Effector memory CD8-positive, alpha-beta T cell (primary cell): ENCODE data around the gene PHF13.

Source experiments
- ATAC-seq: fragments of 150-1000 bp; cut with Tn5 transposase; replicated peaks from 2 replicates; pipeline ENCODE4 v1.10.0; 2021; ENCODE audit warnings: mild to moderate bottlenecking, moderate library complexity
- DNase-seq, 3 experiments: peaks; one replicate each; pipeline ENCODE4 v3.0.0; 2021
- H3K27ac Mint-ChIP-seq, 2 donors: one replicate each; pipeline ENCODE4 v1.8.0; 2022; ENCODE audit warnings: mild to moderate bottlenecking in 2 of 2, mixed read lengths in 2 of 2, moderate library complexity in 2 of 2
- H3K27me3 Mint-ChIP-seq, 2 donors: one replicate each; pipeline ENCODE4 v1.8.0; 2022; ENCODE audit warnings: mixed read lengths in 2 of 2
- H3K36me3 Mint-ChIP-seq: one replicate; pipeline ENCODE4 v1.8.0; 2022; ENCODE audit warnings: mild to moderate bottlenecking, moderate library complexity, mixed read lengths; ENCODE audit not compliant: insufficient read depth
- H3K4me1 Mint-ChIP-seq, 2 donors: one replicate each; pipeline ENCODE4 v1.8.0; 2022; ENCODE audit warnings: low read depth in 2 of 2, mixed read lengths in 2 of 2
- H3K4me3 Mint-ChIP-seq, 2 donors: one replicate each; pipeline ENCODE4 v1.8.0; 2022; ENCODE audit warnings: mild to moderate bottlenecking in 2 of 2, mixed read lengths in 2 of 2, moderate library complexity in 2 of 2
- H3K9me3 Mint-ChIP-seq, 2 donors: one replicate each; pipeline ENCODE4 v1.8.0; 2022; ENCODE audit warnings: mixed read lengths in 2 of 2
- total RNA-seq, 9 experiments: gene quantifications; one replicate each; lab custom pipeline; 2026; lab: John Stamatoyannopoulos, UW

Gene PHF13
- total RNA-seq, result 8.3 to 24.1 (median 15.1) reads per million in 9 experiments

GRCh38 chr1:6613361-6614018 lies at the start of gene PHF13:
Gene PHF13, plus strand, starts transcription at chr1:6613731. Its CDS starts 336 bp downstream, at chr1:6614067.
- H3K4me1 Mint-ChIP-seq, result peaks cover 13 to 15% of the 10 kb centered on the region in 2 donors
- H3K36me3 Mint-ChIP-seq, result peaks cover 13% of the 10 kb centered on the region
- DNase-seq, result peak; percentile 99
- H3K9me3 Mint-ChIP-seq, result no peaks in the 10 kb centered on the region
- no peaks in the 10 kb centered on the region for H3K27me3 Mint-ChIP-seq
- peak within 1 kb of the TSS; percentile 90 to 93 for H3K4me3 Mint-ChIP-seq
- H3K27ac Mint-ChIP-seq, result peak within 1 kb of the TSS; percentile 81
- peak; percentile 95 for ATAC-seq

- H3K27me3 Mint-ChIP-seq, result peaks cover 6 to 19% of the 10 kb centered on the region in 2 donors
- H3K9me3 Mint-ChIP-seq, result no peaks in the 10 kb centered on the region
- no peaks in the 10 kb centered on the region for H3K36me3 Mint-ChIP-seq
- no peaks in the 10 kb centered on the region for H3K4me1 Mint-ChIP-seq
- no peak overlapping the region for H3K27ac Mint-ChIP-seq
- no peak for ATAC-seq
- no peak for DNase-seq
- no peak overlapping the region for H3K4me3 Mint-ChIP-seq
Observed at GRCh38 chr1:6569033-6569432, 44.5 kb upstream of the PHF13 start.

- H3K27me3 Mint-ChIP-seq, result peaks cover 6 to 25% of the 10 kb centered on the region in 2 donors
- H3K4me3 Mint-ChIP-seq, result no peak overlapping the region
- H3K4me1 Mint-ChIP-seq, result no peaks in the 10 kb centered on the region
- DNase-seq, result no peak
- H3K36me3 Mint-ChIP-seq, result peaks cover 4% of the 10 kb centered on the region
- H3K27ac Mint-ChIP-seq, result no peak overlapping the region
- no peaks in the 10 kb centered on the region for H3K9me3 Mint-ChIP-seq
- no peak for ATAC-seq
Observed at GRCh38 chr1:6570100-6570499, 43.4 kb upstream of the PHF13 start.

GRCh38 chr1:6570987-6571386 lies 42.5 kb upstream of the PHF13 start:
- no peak overlapping the region for H3K4me3 Mint-ChIP-seq
- H3K27ac Mint-ChIP-seq, result no peak overlapping the region
- ATAC-seq (no peak), DNase-seq (no peak)
- H3K27me3 Mint-ChIP-seq, result peaks cover 6 to 25% of the 10 kb centered on the region in 2 donors
- H3K36me3 Mint-ChIP-seq, result peaks cover 4% of the 10 kb centered on the region
- H3K9me3 Mint-ChIP-seq, result no peaks in the 10 kb centered on the region
- no peaks in the 10 kb centered on the region for H3K4me1 Mint-ChIP-seq

GRCh38 chr1:6572653-6573383 lies 40.7 kb upstream of the PHF13 start:
- no peak overlapping the region for H3K4me3 Mint-ChIP-seq
- ATAC-seq (no peak), DNase-seq (no peak)
- H3K36me3 Mint-ChIP-seq, result peaks cover 6% of the 10 kb centered on the region
- H3K27ac Mint-ChIP-seq, result peak overlapping the region in 1 of 2 donors; percentile 7
- no peaks in the 10 kb centered on the region for H3K9me3 Mint-ChIP-seq
- peaks cover 6 to 25% of the 10 kb centered on the region in 2 donors for H3K27me3 Mint-ChIP-seq
- H3K4me1 Mint-ChIP-seq, result no peaks in the 10 kb centered on the region

- DNase-seq (no peak), ATAC-seq (no peak)
- Mint-ChIP-seq H3K36me3 (peaks cover 7% of the 10 kb centered on the region), H3K4me1 (peaks cover 0 to 1% of the 10 kb centered on the region in 2 donors), H3K4me3 (no peak overlapping the region), H3K27me3 (peaks cover 6 to 18% of the 10 kb centered on the region in 2 donors), H3K27ac (peak overlapping the region in 1 of 2 donors; percentile 17), H3K9me3 (no peaks in the 10 kb centered on the region)
Observed at GRCh38 chr1:6574025-6574620, 39.4 kb upstream of the PHF13 start.

- H3K27ac Mint-ChIP-seq, result peak overlapping the region in 1 of 2 donors; percentile 17
- no peaks in the 10 kb centered on the region for H3K9me3 Mint-ChIP-seq
- H3K4me3 Mint-ChIP-seq, result no peak overlapping the region
- peaks cover 6 to 17% of the 10 kb centered on the region in 2 donors for H3K27me3 Mint-ChIP-seq
- H3K4me1 Mint-ChIP-seq, result peaks cover 6% of the 10 kb centered on the region in 2 donors
- DNase-seq (no peak), ATAC-seq (no peak)
- H3K36me3 Mint-ChIP-seq, result peaks cover 13% of the 10 kb centered on the region
Observed at GRCh38 chr1:6574818-6575217, 38.7 kb upstream of the PHF13 start.

GRCh38 chr1:6577831-6578525 lies 35.6 kb upstream of the PHF13 start:
- no peak overlapping the region for H3K4me3 Mint-ChIP-seq
- H3K4me1 Mint-ChIP-seq, result peaks cover 25 to 30% of the 10 kb centered on the region in 2 donors
- DNase-seq (no peak), ATAC-seq (no peak)
- no peaks in the 10 kb centered on the region for H3K9me3 Mint-ChIP-seq
- peaks cover 2 to 9% of the 10 kb centered on the region in 2 donors for H3K27me3 Mint-ChIP-seq
- peaks cover 18% of the 10 kb centered on the region for H3K36me3 Mint-ChIP-seq
- peak overlapping the region in 1 of 2 donors; percentile 96 for H3K27ac Mint-ChIP-seq

- no peak for DNase-seq
- ATAC-seq, result no peak
- H3K9me3 Mint-ChIP-seq, result no peaks in the 10 kb centered on the region
- peaks cover 25 to 30% of the 10 kb centered on the region in 2 donors for H3K4me1 Mint-ChIP-seq
- peak overlapping the region; percentile 95 to 96 for H3K27ac Mint-ChIP-seq
- H3K36me3 Mint-ChIP-seq, result peaks cover 18% of the 10 kb centered on the region
- H3K27me3 Mint-ChIP-seq, result peaks cover 0 to 6% of the 10 kb centered on the region in 2 donors
- H3K4me3 Mint-ChIP-seq, result peak overlapping the region in 1 of 2 donors; percentile 94
Observed at GRCh38 chr1:6578624-6579373, 34.7 kb upstream of the PHF13 start.

- ATAC-seq, result peak; percentile 98
- peak within 1 kb of the TSS; percentile 94 to 96 for H3K4me3 Mint-ChIP-seq
- no peaks in the 10 kb centered on the region for H3K9me3 Mint-ChIP-seq
- peaks cover 29 to 34% of the 10 kb centered on the region in 2 donors for H3K4me1 Mint-ChIP-seq
- peaks cover 0 to 2% of the 10 kb centered on the region in 2 donors for H3K27me3 Mint-ChIP-seq
- peak within 1 kb of the TSS; percentile 95 to 96 for H3K27ac Mint-ChIP-seq
- peaks cover 19% of the 10 kb centered on the region for H3K36me3 Mint-ChIP-seq
- peak; percentile 93 to 96 (median 95) for DNase-seq
Observed at GRCh38 chr1:6579374-6580118, 34.0 kb upstream of the PHF13 start, which contains the start of gene ZBTB48. Gene ZBTB48, plus strand, starts transcription at chr1:6579994. Its CDS starts 616 bp downstream, at chr1:6580610.

GRCh38 chr1:6580119-6580592 lies 33.4 kb upstream of the PHF13 start:
- H3K36me3 Mint-ChIP-seq, result peaks cover 21% of the 10 kb centered on the region
- peaks cover 35 to 40% of the 10 kb centered on the region in 2 donors for H3K4me1 Mint-ChIP-seq
- peak; percentile 5 for ATAC-seq
- peak overlapping the region; percentile 95 to 96 for H3K27ac Mint-ChIP-seq
- peak overlapping the region; percentile 94 to 96 for H3K4me3 Mint-ChIP-seq
- no peaks in the 10 kb centered on the region for H3K9me3 Mint-ChIP-seq
- no peak for DNase-seq
- H3K27me3 Mint-ChIP-seq, result no peaks in the 10 kb centered on the region
